ENCODE results near the gene HSF4. TPM values are rescaled to one million over a fixed set of nuclear protein-coding genes. Genes with fewer than 3 reads are reported as not detected.

Gene HSF4
- total RNA-seq, 1 experiment from 2014 or later: 38.6 TPM

- POLR2A ChIA-PET: no interaction called here
- no TSS peak for BruUV-seq (replicated peaks)
- peaks cover 18% of the 10 kb centered on the region for H3K4me1 ChIP-seq (ENCODE audit: control insufficient read depth, insufficient read depth, low read length)
- H3K36me3 ChIP-seq (ENCODE audit: control insufficient read depth, insufficient read depth, low read length): no peaks in the 10 kb centered on the region; the same call in 1 of the 2 replicates
- H3K4me3 ChIP-seq (ENCODE audit: low read depth in 2 of 2, low read length in 2 of 2): no peak overlapping the region
- no peak for ATAC-seq
- H3K9me3 ChIP-seq (ENCODE audit: control insufficient read depth, insufficient read depth, low read depth, low read length): no peaks in the 10 kb centered on the region
- H3K27me3 ChIP-seq (ENCODE audit: control insufficient read depth, insufficient read depth, low read length): no peaks in the 10 kb centered on the region
- TF ChIP-seq REST (IDR thresholded peaks at IDR 0.05; ENCODE audit: insufficient read depth in 1 of 2, low read depth in 2 of 2, low read length in 1 of 2): peak in 1 of 2 experiments; percentile 60; a peak in 2 of 4 replicates
- TF ChIP-seq POLR2AphosphoS5 (IDR thresholded peaks at IDR 0.05; ENCODE audit: low read depth, low read length): no peak
- DNase-seq (ENCODE audit: low read depth, low spot score): no peak
- intact Hi-C loops (cut with micrococcal nuclease; ENCODE audit: unreplicated experiment): no loop called here
- CTCF ChIA-PET: no interaction called here
- in situ Hi-C loops (cut with HindIII; ENCODE audit: low pct_unique_long_range_greater_than_20kb, low sequenced_read_pairs): no loop called here
- no peak overlapping the region for H3K27ac ChIP-seq (ENCODE audit: low read length)
These were observed 4.5 kb downstream of the HSF4 start for GRCh38 chr16:67169011-67169451.

- peaks cover 18% of the 10 kb centered on the region for H3K4me1 ChIP-seq (ENCODE audit: control insufficient read depth, insufficient read depth, low read length)
- no TSS peak for BruUV-seq (replicated peaks)
- TF ChIP-seq POLR2AphosphoS5 (IDR thresholded peaks at IDR 0.05; ENCODE audit: low read depth, low read length) (no peak), REST (IDR thresholded peaks at IDR 0.05; ENCODE audit: insufficient read depth in 1 of 2, low read depth in 2 of 2, low read length in 1 of 2) (no peak), SIN3A (IDR thresholded peaks at IDR 0.05; ENCODE audit: borderline replicate concordance, insufficient read depth, low read depth, low read length) (no peak), TCF7L2 (IDR thresholded peaks at IDR 0.05; ENCODE audit: low read depth, low read length) (no peak), CTCF (IDR thresholded peaks at IDR 0.05) (peak; percentile 80)
- ChIA-PET POLR2A (no interaction called here), CTCF (interaction anchor here (0.6 kb wide), 1 partner anchor 14 kb away, joined by 3 read pairs; no protein-coding TSS in a partner anchor)
- H3K36me3 ChIP-seq (ENCODE audit: control insufficient read depth, insufficient read depth, low read length): no peaks in the 10 kb centered on the region; the same call in 1 of the 2 replicates
- intact Hi-C loops (cut with micrococcal nuclease; ENCODE audit: unreplicated experiment) (no loop called here), in situ Hi-C loops (cut with HindIII; ENCODE audit: low pct_unique_long_range_greater_than_20kb, low sequenced_read_pairs) (no loop called here)
- peak overlapping the region; percentile 38 to 57 for H3K4me3 ChIP-seq (ENCODE audit: low read depth in 2 of 2, low read length in 2 of 2)
- H3K27me3 ChIP-seq (ENCODE audit: control insufficient read depth, insufficient read depth, low read length): no peaks in the 10 kb centered on the region
- H3K27ac ChIP-seq (ENCODE audit: low read length): peak overlapping the region; percentile 83
- no peaks in the 10 kb centered on the region for H3K9me3 ChIP-seq (ENCODE audit: control insufficient read depth, insufficient read depth, low read depth, low read length)
- DNase-seq (ENCODE audit: low read depth, low spot score): no peak
- no peak for ATAC-seq
These were observed 5.2 kb downstream of the HSF4 start for GRCh38 chr16:67169642-67170167.

Measured in Panc1 (cell line).